GM12878 (cell line): ENCODE measurements around the gene LCOR. TPM values are rescaled to one million over a fixed set of nuclear protein-coding genes. Genes with fewer than 3 reads are reported as not detected.

Experiments
- ATAC-seq: fragments of 200-7000 bp; cut with Tn5 transposase; 3 replicates; pipeline ENCODE4 v1.9.1; 2020; ENCODE audit warnings: mild to moderate bottlenecking, moderate library complexity
- BruUV-seq: library from RNA; stranded (reverse); fragments of 400-500 nt; replicated peaks from 2 replicates; lab custom pipeline; 2021; lab: Mats Ljungman, UMichigan
- CTCF ChIA-PET: fragments of 300-600 bp; sonication (Branson Sonifier 250); formaldehyde crosslinking; extraction: SDS; loops from one replicate; lab custom pipeline; 2021; ENCODE audit warnings: inconsistent platforms; lab: Yijun Ruan, JAX
- POLR2A ChIA-PET: fragments of 350-600 bp; formaldehyde crosslinking; extraction: SDS; loops from one replicate; lab custom pipeline; 2021; ENCODE audit warnings: inconsistent platforms; lab: Charles Lee
- RAD21 ChIA-PET: fragments of 300-600 bp; sonication (Branson Sonifier 250); formaldehyde crosslinking; loops from one replicate; lab custom pipeline; 2023; ENCODE audit warnings: antibody characterized with exemption; ENCODE audit not compliant: unreplicated experiment; lab: Charles Lee
- SMC1A ChIA-PET: fragments of 300-600 bp; sonication (Branson Sonifier 250); formaldehyde crosslinking; loops from one replicate; lab custom pipeline; 2023; ENCODE audit not compliant: unreplicated experiment, uncharacterized antibody; lab: Charles Lee
- DNase-seq: peaks from one replicate; pipeline ENCODE4 v3.0.0-alpha.2; 2011; ENCODE audit warnings: low read depth, low spot score
- FAIRE-seq: peaks from 3 replicates; lab custom pipeline; 2011; peaks lifted over from hg19 to GRCh38; lab: Jason Lieb, UNC
- H2AFZ ChIP-seq: 2 replicates; pipeline ENCODE4 v1.6.0; 2011; ENCODE audit warnings: low read depth, low read length, control low read depth; ENCODE audit not compliant: control insufficient read depth
- H3K27ac ChIP-seq: 2 replicates; pipeline ENCODE4 v1.5.1; 2011; ENCODE audit warnings: control low read depth; ENCODE audit not compliant: control insufficient read depth, insufficient read depth
- H3K27me3 ChIP-seq, 2 experiments: replicated peaks in 1 of 2; 2 replicates each; pipeline versions ENCODE4 v1.6.0 to v1.6.1; 2011; ENCODE audit warnings: low read length in 1 of 2; ENCODE audit not compliant: control insufficient read depth in 2 of 2, insufficient read depth in 2 of 2
- H3K36me3 ChIP-seq, 2 experiments: 2 replicates each; pipeline ENCODE4 v1.5.1; 2011; ENCODE audit warnings: low read length in 1 of 2; ENCODE audit not compliant: control insufficient read depth in 2 of 2, insufficient read depth in 2 of 2
- H3K4me1 ChIP-seq: 2 replicates; pipeline ENCODE4 v1.6.1; 2011; ENCODE audit warnings: mild to moderate bottlenecking, low read length, moderate library complexity, mixed read lengths; ENCODE audit not compliant: control insufficient read depth, insufficient read depth
- H3K4me2 ChIP-seq: 2 replicates; pipeline ENCODE4 v1.6.0; 2011; ENCODE audit warnings: control low read depth; ENCODE audit not compliant: control insufficient read depth, insufficient read depth
- H3K4me3 ChIP-seq: fragments of 200-600 bp; sonication (generic); 2 replicates; pipeline ENCODE4 v1.5.1; 2016
- H3K79me2 ChIP-seq: 2 replicates; pipeline ENCODE4 v1.6.0; 2011; ENCODE audit warnings: low read length; ENCODE audit not compliant: control insufficient read depth, insufficient read depth
- H3K9ac ChIP-seq: 2 replicates; pipeline ENCODE4 v1.8.0; 2011; ENCODE audit warnings: low read length, control low read depth, mixed read lengths; ENCODE audit not compliant: control insufficient read depth, insufficient read depth
- H3K9me3 ChIP-seq: replicated peaks from 3 replicates; pipeline ENCODE4 v1.5.1; 2011; ENCODE audit warnings: mild to moderate bottlenecking, low read length; ENCODE audit not compliant: control insufficient read depth, insufficient read depth
- H4K20me1 ChIP-seq: 2 replicates; pipeline ENCODE4 v1.6.0; 2011; ENCODE audit not compliant: control insufficient read depth, insufficient read depth
- ATF2 ChIP-seq: IDR thresholded peaks from 2 replicates; pipeline ENCODE4 v1.6.1; 2012; ENCODE audit warnings: low read length, inconsistent platforms
- ATF7 ChIP-seq: fragments of 450-650 bp; IDR thresholded peaks from 2 replicates; pipeline ENCODE4 v1.6.1; 2016; ENCODE audit warnings: low read depth, mild to moderate bottlenecking
- BCL11A ChIP-seq: IDR thresholded peaks from 2 replicates; pipeline ENCODE4 v1.6.1; 2011; ENCODE audit warnings: low read depth, low read length
- EED ChIP-seq: sonication (generic); IDR thresholded peaks from 2 replicates; pipeline ENCODE4 v1.6.1; 2016; ENCODE audit warnings: antibody characterized with exemption, low read depth
- GABPA ChIP-seq: IDR thresholded peaks from 2 replicates; pipeline ENCODE4 v1.6.1; 2014; ENCODE audit warnings: antibody characterized with exemption, low read depth, mild to moderate bottlenecking, inconsistent platforms
- MTA2 ChIP-seq: fragments of 450-650 bp; IDR thresholded peaks from 2 replicates; pipeline ENCODE4 v1.6.1; 2016; ENCODE audit warnings: low read depth, mild to moderate bottlenecking, moderate library complexity
- NR2F1 ChIP-seq: fragments of 450-650 bp; conservative IDR thresholded peaks from 2 replicates; pipeline ENCODE4 v1.6.1; 2017; ENCODE audit warnings: mild to moderate bottlenecking
- POLR2AphosphoS5 ChIP-seq: IDR thresholded peaks from 2 replicates; pipeline ENCODE4 v1.6.1; 2011; ENCODE audit warnings: mild to moderate bottlenecking, low read length, inconsistent platforms
- PRDM15 ChIP-seq: fragments of 450-650 bp; formaldehyde crosslinking; IDR thresholded peaks from 2 replicates; pipeline ENCODE4 v1.4.0; 2020; ENCODE audit warnings: mild to moderate bottlenecking, moderate library complexity
- RAD51 ChIP-seq: fragments of 450-650 bp; IDR thresholded peaks from 2 replicates; pipeline ENCODE4 v1.6.1; 2016; ENCODE audit warnings: moderate library complexity, mild to moderate bottlenecking, inconsistent platforms
- RBBP5 ChIP-seq: fragments of 200-600 bp; sonication (generic); conservative IDR thresholded peaks from 2 replicates; pipeline ENCODE4 v1.6.1; 2016
- RUNX3 ChIP-seq: IDR thresholded peaks from 2 replicates; pipeline ENCODE4 v1.6.1; 2012; ENCODE audit warnings: low read length, inconsistent platforms
- SMAD1 ChIP-seq: fragments of 450-650 bp; IDR thresholded peaks from 2 replicates; pipeline ENCODE4 v1.6.1; 2018; ENCODE audit warnings: mild to moderate bottlenecking, low read depth; ENCODE audit not compliant: partially characterized antibody
- STAT1 ChIP-seq: fragments of 450-650 bp; conservative IDR thresholded peaks from 2 replicates; pipeline ENCODE4 v1.6.1; 2014; ENCODE audit warnings: antibody characterized with exemption, mild to moderate bottlenecking
- STAT3 ChIP-seq: IDR thresholded peaks from 2 replicates; pipeline ENCODE4 v1.6.1; 2011; ENCODE audit warnings: low read depth, low read length, improper control_type of control experiment
- TBL1XR1 ChIP-seq: IDR thresholded peaks from 2 replicates; pipeline ENCODE4 v1.6.1; 2012; ENCODE audit warnings: low read depth, low read length, improper control_type of control experiment
- TCF12 ChIP-seq: IDR thresholded peaks from 2 replicates; pipeline ENCODE4 v1.6.1; 2011; ENCODE audit warnings: low read depth, mild to moderate bottlenecking, low read length
- USF2 ChIP-seq: IDR thresholded peaks from 2 replicates; pipeline ENCODE4 v1.6.1; 2011; ENCODE audit warnings: low read depth, low read length, improper control_type of control experiment, borderline replicate concordance
- YBX1 ChIP-seq: fragments of 450-650 bp; IDR thresholded peaks from 2 replicates; pipeline ENCODE4 v1.6.1; 2016; ENCODE audit warnings: antibody characterized with exemption
- WGBS: methylation state at CpG from one replicate; pipeline ENCODE4 v1.1.6; 2016; ENCODE audit warnings: low lambda C conversion rate; ENCODE audit not compliant: insufficient replicate concordance, insufficient coverage; ENCODE audit errors: missing lambda C conversion rate; 5-methylcytosine and 5-hydroxymethylcytosine counted together
- in situ Hi-C: fragments of 300-500 bp; cut with MboI; formaldehyde crosslinking; loops from 9 replicates; pipeline ENCODE4 v1.14.3; 2018; ENCODE audit warnings: mixed read lengths
- intact Hi-C: fragments of 100-400 bp; cut with micrococcal nuclease; formaldehyde crosslinking; loops from one replicate; pipeline ENCODE4 v1.14.2; 2022; ENCODE audit not compliant: unreplicated experiment
- polyA plus RNA-seq, 11 experiments: library from polyadenylated mRNA; depleted of rRNA in 4 of 11; unstranded in 6 of 11; stranded (reverse) in 5 of 11; fragments of >200 nt; fragmentation: Nextera tagmentation in 4 of 11; fragmentation: Illumina TruSeq in 1 of 11; extraction: Ambion mirVana in 4 of 11; extraction: Trizol in 1 of 11; gene quantifications; 1 replicate in 1 of 11; 2 replicates in 10 of 11; pipeline versions ENCODE4 v1.2.1 to v1.2.3, GENCODE V29; 2011 to 2016; ENCODE audit warnings: inconsistent platforms in 2 of 11, missing spikeins in 2 of 11, low read depth in 1 of 11
- total RNA-seq, 4 experiments: library from RNA; depleted of rRNA in 3 of 4; stranded (reverse); fragments of >200 nt in 3 of 4; fragmentation: Illumina TruSeq in 1 of 4; extraction: Trizol in 1 of 4; gene quantifications; 2 replicates each; pipeline versions ENCODE4 v1.2.1 to v1.2.3, GENCODE V29; 2013 to 2021

Gene LCOR
- total and polyA plus RNA-seq, 10 of the 15 experiments (the other 5 are each of a cell fraction or from before 2014, with no cell fraction given), result 1.6 to 22.0 (median 13.2) TPM

- peak; percentile 61 for FAIRE-seq
- H3K4me1 ChIP-seq, result peaks cover 12% of the 10 kb centered on the region
- H3K79me2 ChIP-seq, result peaks cover 57% of the 10 kb centered on the region
- no peaks in the 10 kb centered on the region; the same call in 2 of the 3 replicates for H3K9me3 ChIP-seq
- ChIA-PET CTCF (interaction anchor here (0.6 to 1.2 kb wide), 5 partner anchors 11 to 191 kb away, joined by 3 to 7 read pairs (median 3); no protein-coding TSS in a partner anchor), RAD21 (interaction anchor here (0.8 to 2.1 kb wide), 4 partner anchors 27 to 191 kb away, joined by 3 to 11 read pairs (median 4); no protein-coding TSS in a partner anchor), SMC1A (interaction anchor here (0.9 to 1.6 kb wide), 3 partner anchors 27 to 72 kb away, joined by 3 to 5 read pairs (median 4); no protein-coding TSS in a partner anchor), POLR2A (interaction anchor here (0.6 to 1.3 kb wide), 5 partner anchors 70 to 886 kb away, joined by 3 to 7 read pairs (median 3); no protein-coding TSS in a partner anchor)
- DNase-seq, result no peak
- peaks cover 0 to 2% of the 10 kb centered on the region in 2 experiments; a peak in 1 of 4 replicates for H3K36me3 ChIP-seq
- WGBS, result under 1% methylated on average over 29 of the region's 46 CpGs
- BruUV-seq, result no TSS peak
- H3K27me3 ChIP-seq, result no peaks in the 10 kb centered on the region
- peak overlapping the region; percentile 82 for H3K9ac ChIP-seq
- intact Hi-C loops (loop anchor here (2.0 to 10.0 kb wide), 5 partner anchors 79 to 439 kb away; partner anchors contain the start of gene TM9SF3), in situ Hi-C loops (no loop called here)
- ATAC-seq, result peak; percentile 30
- H3K4me2 ChIP-seq, result peak overlapping the region; percentile 91
- peak overlapping the region; percentile 2; the same call in 1 of the 2 replicates for H2AFZ ChIP-seq
- H3K4me3 ChIP-seq, result peak overlapping the region; percentile 100
- H4K20me1 ChIP-seq, result peaks cover 3% of the 10 kb centered on the region; the same call in 1 of the 2 replicates
- peak overlapping the region; percentile 64 for H3K27ac ChIP-seq
- TF ChIP-seq NR2F1, result no peak
- peak; percentile 10; the same call in 1 of the 2 replicates for TF ChIP-seq RUNX3
- TF ChIP-seq USF2, result no peak
- no peak for TF ChIP-seq STAT1
- no peak for TF ChIP-seq ATF7
- TF ChIP-seq TCF12, result no peak
- TF ChIP-seq STAT3, result no peak
- TF ChIP-seq POLR2AphosphoS5, result no peak
- TF ChIP-seq YBX1, result no peak
- no peak for TF ChIP-seq RBBP5
- TF ChIP-seq BCL11A, result no peak
- TF ChIP-seq ATF2, result no peak
- no peak for TF ChIP-seq RAD51
- TF ChIP-seq EED, result peak; percentile 45
- TF ChIP-seq PRDM15 (CRISPR knock-in tag), result no peak
- no peak for TF ChIP-seq GABPA
- TF ChIP-seq TBL1XR1, result no peak
- no peak for TF ChIP-seq SMAD1
- peak; percentile 7; the same call in 1 of the 2 replicates for TF ChIP-seq MTA2
These were observed 1.3 kb downstream of the LCOR start for GRCh38 chr10:96833220-96834001.
